ENCODE data around the gene ERICH6B.

ERICH6B gene

DNA sequence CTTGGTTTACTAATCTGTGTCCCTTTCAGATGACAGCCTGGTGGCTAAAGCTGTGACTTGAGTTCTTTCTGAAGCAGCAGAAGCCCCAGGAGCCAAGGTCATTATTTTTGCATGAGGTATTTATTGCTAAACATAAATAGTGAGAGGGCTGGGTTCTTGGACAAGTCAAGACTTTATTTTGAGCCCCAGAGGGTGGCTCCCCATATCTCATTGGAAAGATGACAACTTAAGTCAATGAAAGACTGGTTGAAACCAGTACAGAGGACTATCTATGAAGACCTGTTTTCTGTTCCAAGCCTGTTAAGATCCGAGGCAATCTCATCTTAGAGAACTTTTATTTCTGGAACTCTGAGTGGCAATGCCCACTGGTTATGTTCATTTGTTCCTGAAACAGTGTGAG is 14.4 kb upstream of the ERICH6B start:
- no peaks in the 10 kb centered on the region for H3K4me1 ChIP-seq (ENCODE audit: control insufficient read depth, insufficient read depth, low read length)
- no peak overlapping the region for H3K9ac ChIP-seq (ENCODE audit: low read length in 2 of 2)
- H3K27ac ChIP-seq (ENCODE audit: low read length) = no peak overlapping the region
- no peaks in the 10 kb centered on the region for H3K9me3 ChIP-seq (ENCODE audit: control insufficient read depth in 2 of 2, low read length in 2 of 2)
- no peak overlapping the region for H3K4me3 ChIP-seq (ENCODE audit: low read length in 2 of 2)
- H3K27me3 ChIP-seq (ENCODE audit: control insufficient read depth in 1 of 2, insufficient read depth in 2 of 2, low read length in 2 of 2) = peaks cover 0 to 3% of the 10 kb centered on the region in 2 donors
- H3K36me3 ChIP-seq (ENCODE audit: control insufficient read depth in 2 of 2, insufficient read depth in 2 of 2, low read length in 2 of 2) = no peaks in the 10 kb centered on the region

DNA sequence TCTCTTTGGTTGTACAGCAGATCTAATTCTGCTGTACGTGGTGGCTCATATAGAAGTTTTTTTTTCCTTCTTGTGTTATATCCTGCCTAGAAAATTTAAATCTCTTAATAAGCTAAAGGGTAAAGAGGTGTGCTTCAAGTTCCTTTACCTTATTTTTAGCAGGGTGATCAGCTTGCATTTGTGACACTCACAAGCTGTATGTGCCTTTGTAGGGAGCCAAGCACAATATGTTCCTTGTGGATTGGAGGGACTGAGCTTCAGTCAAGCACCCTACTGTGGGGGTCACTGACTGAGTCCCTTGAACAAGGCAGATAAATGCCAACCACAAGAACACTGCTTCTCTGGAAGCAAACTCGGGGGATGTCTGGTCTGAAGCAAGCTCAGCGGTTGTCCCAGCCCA is 12.6 kb upstream of the ERICH6B start:
- H3K4me3 ChIP-seq (ENCODE audit: low read length in 2 of 2) = no peak overlapping the region
- H3K4me1 ChIP-seq (ENCODE audit: control insufficient read depth, insufficient read depth, low read length) = no peaks in the 10 kb centered on the region
- no peaks in the 10 kb centered on the region for H3K9me3 ChIP-seq (ENCODE audit: control insufficient read depth in 2 of 2, low read length in 2 of 2)
- H3K27me3 ChIP-seq (ENCODE audit: control insufficient read depth in 1 of 2, insufficient read depth in 2 of 2, low read length in 2 of 2) = peaks cover 0 to 6% of the 10 kb centered on the region in 2 donors
- H3K9ac ChIP-seq (ENCODE audit: low read length in 2 of 2) = no peak overlapping the region
- no peaks in the 10 kb centered on the region for H3K36me3 ChIP-seq (ENCODE audit: control insufficient read depth in 2 of 2, insufficient read depth in 2 of 2, low read length in 2 of 2)
- no peak overlapping the region for H3K27ac ChIP-seq (ENCODE audit: low read length)

DNA sequence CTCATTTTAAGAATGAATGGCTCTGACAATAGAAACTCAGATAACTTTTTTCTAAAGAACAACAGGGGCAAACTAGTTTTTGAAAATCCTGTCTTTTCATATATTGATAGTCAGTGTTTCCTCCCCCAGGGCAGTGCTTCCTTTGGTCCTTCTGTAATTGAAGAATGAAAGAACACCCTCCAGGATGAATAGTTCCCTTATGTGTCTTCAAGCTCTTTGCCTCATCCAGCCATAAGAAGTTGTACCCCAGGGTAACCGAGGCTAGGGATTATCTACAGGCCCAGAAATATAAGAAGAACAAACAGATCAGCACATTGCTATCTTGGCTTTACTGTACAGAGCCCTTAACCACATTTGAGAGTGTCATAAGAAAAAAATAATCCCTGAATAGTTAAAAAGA is 12.1 kb upstream of the ERICH6B start:
- peaks cover 0 to 10% of the 10 kb centered on the region in 2 donors for H3K27me3 ChIP-seq (ENCODE audit: control insufficient read depth in 1 of 2, insufficient read depth in 2 of 2, low read length in 2 of 2)
- H3K27ac ChIP-seq (ENCODE audit: low read length) = no peak overlapping the region
- H3K4me3 ChIP-seq (ENCODE audit: low read length in 2 of 2) = no peak overlapping the region
- no peaks in the 10 kb centered on the region for H3K36me3 ChIP-seq (ENCODE audit: control insufficient read depth in 2 of 2, insufficient read depth in 2 of 2, low read length in 2 of 2)
- no peaks in the 10 kb centered on the region for H3K4me1 ChIP-seq (ENCODE audit: control insufficient read depth, insufficient read depth, low read length)
- H3K9ac ChIP-seq (ENCODE audit: low read length in 2 of 2) = no peak overlapping the region
- H3K9me3 ChIP-seq (ENCODE audit: control insufficient read depth in 2 of 2, low read length in 2 of 2) = no peaks in the 10 kb centered on the region

DNA sequence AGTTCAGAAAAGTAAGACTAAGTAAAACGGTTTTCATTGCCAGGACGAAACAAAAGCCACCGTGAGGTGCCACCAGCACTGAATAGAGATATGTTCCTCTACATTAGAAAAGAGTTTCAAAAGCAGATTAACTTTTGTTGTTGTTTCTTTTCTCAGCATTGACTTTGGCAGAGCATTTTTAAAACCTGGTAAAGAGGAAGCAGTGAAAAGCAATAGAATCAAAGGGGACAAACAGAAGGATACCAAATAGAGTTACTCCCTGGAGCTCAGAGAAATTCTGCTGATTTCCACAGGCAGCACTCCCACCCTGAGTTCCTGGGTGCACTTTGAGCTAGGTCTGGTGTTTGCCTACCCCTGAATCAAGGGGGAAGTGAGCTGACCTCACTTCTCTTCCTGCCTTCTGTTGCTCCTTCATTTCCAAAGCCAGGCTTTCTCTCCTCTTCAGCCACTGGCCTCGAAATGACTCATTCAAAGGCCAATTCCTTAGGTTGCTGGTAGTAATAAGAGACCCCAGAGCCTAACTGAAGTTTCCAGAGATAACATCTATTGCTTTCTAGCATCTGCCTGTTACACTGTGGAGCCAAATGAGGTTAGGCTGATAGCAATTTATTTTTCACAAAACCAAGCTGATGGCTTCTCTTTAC is 11.3 kb upstream of the ERICH6B start:
- no peak overlapping the region for H3K27ac ChIP-seq (ENCODE audit: low read length)
- no peaks in the 10 kb centered on the region for H3K36me3 ChIP-seq (ENCODE audit: control insufficient read depth in 2 of 2, insufficient read depth in 2 of 2, low read length in 2 of 2)
- peaks cover 0 to 14% of the 10 kb centered on the region in 2 donors for H3K27me3 ChIP-seq (ENCODE audit: control insufficient read depth in 1 of 2, insufficient read depth in 2 of 2, low read length in 2 of 2)
- H3K4me3 ChIP-seq (ENCODE audit: low read length in 2 of 2) = no peak overlapping the region
- H3K9ac ChIP-seq (ENCODE audit: low read length in 2 of 2) = no peak overlapping the region
- no peaks in the 10 kb centered on the region for H3K9me3 ChIP-seq (ENCODE audit: control insufficient read depth in 2 of 2, low read length in 2 of 2)
- no peaks in the 10 kb centered on the region for H3K4me1 ChIP-seq (ENCODE audit: control insufficient read depth, insufficient read depth, low read length)

DNA sequence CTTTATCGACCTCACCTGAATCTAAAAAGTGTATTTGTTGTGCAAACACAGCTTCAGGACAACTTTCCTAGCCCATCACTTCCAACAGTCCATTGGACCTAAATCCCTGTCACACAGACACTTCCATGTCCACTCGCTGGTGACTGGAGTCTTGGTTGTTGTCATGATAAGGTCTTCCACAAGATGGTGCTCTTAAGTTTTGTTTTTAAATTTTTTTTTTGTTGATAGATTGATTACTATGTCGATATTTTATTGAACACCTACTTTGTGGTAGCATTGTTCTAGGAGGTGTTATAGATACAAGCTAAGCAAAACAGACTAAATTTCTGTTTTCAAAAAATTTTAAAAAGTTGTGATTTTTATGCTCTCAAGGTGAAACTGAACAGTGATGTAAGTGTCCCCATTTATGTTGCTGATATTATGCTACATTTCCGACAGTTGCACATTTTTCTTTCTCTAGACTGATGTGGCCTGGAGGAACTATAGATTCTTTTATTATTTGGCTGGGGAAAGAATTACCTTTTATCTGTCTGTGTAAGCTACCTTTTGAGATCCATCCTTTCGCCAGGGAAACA is 8.1 kb upstream of the ERICH6B start:
- H3K27ac ChIP-seq (ENCODE audit: low read length) = no peak overlapping the region
- no peaks in the 10 kb centered on the region for H3K4me1 ChIP-seq (ENCODE audit: control insufficient read depth, insufficient read depth, low read length)
- H3K36me3 ChIP-seq (ENCODE audit: control insufficient read depth in 2 of 2, insufficient read depth in 2 of 2, low read length in 2 of 2) = no peaks in the 10 kb centered on the region
- H3K9ac ChIP-seq (ENCODE audit: low read length in 2 of 2) = no peak overlapping the region
- peaks cover 0 to 16% of the 10 kb centered on the region in 2 donors for H3K27me3 ChIP-seq (ENCODE audit: control insufficient read depth in 1 of 2, insufficient read depth in 2 of 2, low read length in 2 of 2)
- H3K4me3 ChIP-seq (ENCODE audit: low read length in 2 of 2) = no peak overlapping the region
- no peaks in the 10 kb centered on the region for H3K9me3 ChIP-seq (ENCODE audit: control insufficient read depth in 2 of 2, low read length in 2 of 2)

DNA sequence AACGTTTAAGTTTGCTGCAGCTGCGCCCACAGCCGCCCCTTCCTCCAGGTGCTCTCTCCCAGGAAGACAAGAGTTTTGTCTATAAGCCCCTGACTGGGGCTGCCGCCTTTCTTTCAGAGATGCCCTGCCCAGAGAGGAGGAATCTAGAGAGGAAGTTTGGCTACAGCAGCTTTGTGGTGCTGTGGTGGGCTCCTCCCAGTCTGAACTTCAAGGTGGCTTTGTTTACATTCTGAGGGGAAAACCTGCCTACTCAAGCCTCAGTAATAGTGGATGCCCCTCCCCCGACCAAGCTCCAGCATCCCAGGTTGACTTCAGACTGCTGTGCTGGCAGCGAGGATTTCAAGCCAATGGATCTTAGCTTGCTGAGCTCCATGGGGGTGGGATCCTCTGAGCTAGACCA is 6.4 kb upstream of the ERICH6B start:
- H3K4me3 ChIP-seq (ENCODE audit: low read length in 2 of 2) = no peak overlapping the region
- H3K27ac ChIP-seq (ENCODE audit: low read length) = no peak overlapping the region
- H3K9ac ChIP-seq (ENCODE audit: low read length in 2 of 2) = no peak overlapping the region
- peaks cover 0 to 13% of the 10 kb centered on the region in 2 donors for H3K27me3 ChIP-seq (ENCODE audit: control insufficient read depth in 1 of 2, insufficient read depth in 2 of 2, low read length in 2 of 2)
- H3K9me3 ChIP-seq (ENCODE audit: control insufficient read depth in 2 of 2, low read length in 2 of 2) = no peaks in the 10 kb centered on the region
- no peaks in the 10 kb centered on the region for H3K4me1 ChIP-seq (ENCODE audit: control insufficient read depth, insufficient read depth, low read length)
- H3K36me3 ChIP-seq (ENCODE audit: control insufficient read depth in 2 of 2, insufficient read depth in 2 of 2, low read length in 2 of 2) = no peaks in the 10 kb centered on the region

DNA sequence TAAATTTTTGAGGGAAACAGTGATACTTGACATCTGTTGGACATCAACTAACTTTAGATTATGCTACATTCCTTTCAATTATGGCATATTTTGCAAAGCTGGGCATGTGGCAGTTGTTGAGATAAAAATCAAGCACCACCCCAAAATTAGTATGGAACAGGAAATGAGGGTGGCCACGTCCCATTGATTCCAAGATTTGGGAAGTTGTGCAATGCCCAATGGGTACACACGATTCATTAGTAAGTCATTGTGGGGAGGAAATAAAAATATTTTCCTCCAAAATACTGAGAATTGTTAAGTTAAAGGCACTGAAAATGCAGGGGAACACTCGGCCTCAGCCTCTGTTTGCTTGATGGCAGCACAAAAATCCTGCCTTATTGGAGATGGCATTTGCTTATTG is 7.6 kb downstream of the ERICH6B start:
- Histone ChIP-seq H3K27ac (ENCODE audit: low read length) (no peak overlapping the region), H3K36me3 (ENCODE audit: control insufficient read depth in 2 of 2, insufficient read depth in 2 of 2, low read length in 2 of 2) (no peaks in the 10 kb centered on the region), H3K4me3 (ENCODE audit: low read length in 2 of 2) (no peak overlapping the region), H3K4me1 (ENCODE audit: control insufficient read depth, insufficient read depth, low read length) (no peaks in the 10 kb centered on the region), H3K27me3 (ENCODE audit: control insufficient read depth in 1 of 2, insufficient read depth in 2 of 2, low read length in 2 of 2) (peaks cover 0 to 2% of the 10 kb centered on the region in 2 donors), H3K9ac (ENCODE audit: low read length in 2 of 2) (no peak overlapping the region), H3K9me3 (ENCODE audit: control insufficient read depth in 2 of 2, low read length in 2 of 2) (no peaks in the 10 kb centered on the region)

DNA sequence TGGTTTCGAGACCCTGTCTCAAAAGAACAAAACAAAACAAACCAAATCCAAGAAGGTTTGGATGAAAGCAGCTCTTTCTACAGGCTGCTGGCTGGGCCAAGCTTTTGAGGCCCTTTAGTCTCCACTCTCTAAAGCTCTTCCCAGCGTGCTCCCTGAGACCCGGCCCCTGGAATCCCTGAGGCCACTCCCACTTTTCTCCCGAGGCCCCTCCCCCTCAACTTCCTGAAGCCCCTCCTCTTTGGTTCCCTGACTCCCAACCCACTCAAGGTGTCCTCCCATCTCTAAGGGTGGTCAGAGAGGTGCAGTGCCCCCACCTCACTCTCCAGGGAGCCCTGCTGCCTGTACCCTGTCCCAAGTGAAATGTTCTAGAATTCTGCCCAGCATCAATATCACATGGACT is 10.6 kb downstream of the ERICH6B start:
- Histone ChIP-seq H3K27ac (ENCODE audit: low read length) (no peak overlapping the region), H3K4me1 (ENCODE audit: control insufficient read depth, insufficient read depth, low read length) (no peaks in the 10 kb centered on the region), H3K9ac (ENCODE audit: low read length in 2 of 2) (no peak overlapping the region), H3K9me3 (ENCODE audit: control insufficient read depth in 2 of 2, low read length in 2 of 2) (no peaks in the 10 kb centered on the region), H3K4me3 (ENCODE audit: low read length in 2 of 2) (no peak overlapping the region), H3K27me3 (ENCODE audit: control insufficient read depth in 1 of 2, insufficient read depth in 2 of 2, low read length in 2 of 2) (peaks cover 0 to 2% of the 10 kb centered on the region in 2 donors), H3K36me3 (ENCODE audit: control insufficient read depth in 2 of 2, insufficient read depth in 2 of 2, low read length in 2 of 2) (no peaks in the 10 kb centered on the region)

DNA sequence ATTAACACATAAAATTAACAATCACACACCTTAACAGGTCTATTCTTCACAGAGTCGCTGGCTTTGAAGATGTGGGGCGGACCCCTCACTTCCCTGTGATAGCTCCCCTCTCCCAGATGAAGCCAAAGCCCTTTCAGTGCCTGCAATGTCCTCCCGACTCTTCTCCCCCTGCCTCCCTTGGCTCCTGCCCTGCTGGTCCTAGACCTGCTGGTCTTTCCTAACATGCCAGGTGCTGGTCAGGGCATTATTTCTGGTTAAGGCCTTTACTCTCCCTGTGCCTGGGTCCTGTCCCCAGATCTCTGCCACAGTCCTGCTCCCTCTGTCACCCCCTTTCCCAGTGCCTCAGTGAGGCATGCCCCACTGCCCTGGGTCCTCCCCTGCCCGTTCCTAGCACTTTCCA is 12.2 kb downstream of the ERICH6B start:
- H3K27ac ChIP-seq (ENCODE audit: low read length) = no peak overlapping the region
- H3K9ac ChIP-seq (ENCODE audit: low read length in 2 of 2) = no peak overlapping the region
- H3K4me1 ChIP-seq (ENCODE audit: control insufficient read depth, insufficient read depth, low read length) = no peaks in the 10 kb centered on the region
- no peaks in the 10 kb centered on the region for H3K9me3 ChIP-seq (ENCODE audit: control insufficient read depth in 2 of 2, low read length in 2 of 2)
- no peak overlapping the region for H3K4me3 ChIP-seq (ENCODE audit: low read length in 2 of 2)
- no peaks in the 10 kb centered on the region for H3K36me3 ChIP-seq (ENCODE audit: control insufficient read depth in 2 of 2, insufficient read depth in 2 of 2, low read length in 2 of 2)
- H3K27me3 ChIP-seq (ENCODE audit: control insufficient read depth in 1 of 2, insufficient read depth in 2 of 2, low read length in 2 of 2) = peaks cover 3 to 4% of the 10 kb centered on the region in 2 donors

DNA sequence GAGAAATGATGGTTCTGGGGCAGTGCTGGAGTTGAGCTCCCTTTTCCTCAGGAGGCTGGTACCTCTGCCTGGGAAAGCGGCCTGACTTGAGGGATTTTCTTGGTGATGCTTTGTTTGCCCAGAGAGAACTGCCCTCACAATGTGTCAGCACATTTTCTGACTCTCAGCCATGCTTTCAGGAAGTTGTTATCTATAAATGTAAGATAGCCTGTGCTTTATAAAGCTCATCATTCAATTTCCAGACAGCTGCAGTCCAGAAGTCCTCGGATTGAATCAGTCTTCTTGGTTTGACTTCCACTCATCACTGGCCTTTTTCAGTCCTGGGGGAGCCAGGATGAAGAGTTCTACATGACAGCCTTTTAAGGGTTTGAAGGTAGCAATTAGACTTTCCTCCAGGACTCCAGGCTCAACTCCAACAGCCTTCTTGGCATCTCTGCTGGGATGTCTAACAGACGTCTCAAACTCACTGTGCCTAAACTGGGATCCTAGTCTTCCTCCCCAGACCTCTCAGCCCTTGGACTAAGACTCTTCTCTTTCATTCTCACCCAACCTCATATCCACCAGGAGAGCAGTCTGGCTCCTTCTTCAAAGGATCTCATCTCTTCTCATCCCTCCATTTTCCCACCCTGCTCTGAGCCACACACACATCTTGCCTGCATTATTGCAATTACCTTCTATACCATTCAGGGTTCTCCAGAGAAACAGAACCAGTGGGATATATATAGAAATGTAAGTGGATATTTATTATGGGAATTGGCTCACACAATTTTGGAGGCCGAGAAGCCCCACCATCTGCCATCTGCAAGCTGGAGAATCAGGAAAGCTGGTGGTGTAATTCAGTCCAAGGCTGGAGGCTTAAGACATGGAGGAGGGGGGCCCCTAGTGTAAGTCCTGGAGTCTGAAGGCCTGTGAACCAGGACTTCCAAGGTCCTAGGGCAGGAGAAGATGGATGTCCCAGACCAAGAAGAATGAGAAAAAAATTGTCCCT is 13.1 kb downstream of the ERICH6B start:
- no peaks in the 10 kb centered on the region for H3K9me3 ChIP-seq (ENCODE audit: control insufficient read depth in 2 of 2, low read length in 2 of 2)

More for the DNA sequence above, 13.1 kb downstream of the ERICH6B start:
- peaks cover 3 to 4% of the 10 kb centered on the region in 2 donors for H3K27me3 ChIP-seq (ENCODE audit: control insufficient read depth in 1 of 2, insufficient read depth in 2 of 2, low read length in 2 of 2)
- H3K36me3 ChIP-seq (ENCODE audit: control insufficient read depth in 2 of 2, insufficient read depth in 2 of 2, low read length in 2 of 2) = no peaks in the 10 kb centered on the region
- H3K27ac ChIP-seq (ENCODE audit: low read length) = no peak overlapping the region
- no peak overlapping the region for H3K9ac ChIP-seq (ENCODE audit: low read length in 2 of 2)
- H3K4me3 ChIP-seq (ENCODE audit: low read length in 2 of 2) = no peak overlapping the region
- H3K4me1 ChIP-seq (ENCODE audit: control insufficient read depth, insufficient read depth, low read length) = no peaks in the 10 kb centered on the region
